Measurements from ENCODE around the gene ANKRD7.

ANKRD7 gene

GRCh38 chr7:118185163-118185860, 39.2 kb upstream of the ANKRD7 start:
- no peak for TF ChIP-seq CTCF (IDR thresholded peaks at IDR 0.05)

- TF ChIP-seq CTCF (IDR thresholded peaks at IDR 0.05): no peak
These were observed 38.0 kb upstream of the ANKRD7 start for GRCh38 chr7:118186501-118186900.

- TF ChIP-seq CTCF (IDR thresholded peaks at IDR 0.05): no peak
These were observed 29.9 kb upstream of the ANKRD7 start for GRCh38 chr7:118194571-118194970.

GRCh38 chr7:118195837-118196474, 28.5 kb upstream of the ANKRD7 start:
- peak; percentile 82 for TF ChIP-seq CTCF (IDR thresholded peaks at IDR 0.05)

GRCh38 chr7:118202061-118202460, 22.4 kb upstream of the ANKRD7 start:
- no peak for TF ChIP-seq CTCF (IDR thresholded peaks at IDR 0.05)

- no peak for TF ChIP-seq CTCF (IDR thresholded peaks at IDR 0.05)
These were observed 10.3 kb upstream of the ANKRD7 start for GRCh38 chr7:118214051-118214832.

- TF ChIP-seq CTCF (IDR thresholded peaks at IDR 0.05): no peak
These were observed 9.7 kb upstream of the ANKRD7 start for GRCh38 chr7:118214833-118215182.
